Central memory CD8-positive, alpha-beta T cell (primary cell): Measurements from ENCODE around the gene DFFB.

ENCODE experiments used
- ATAC-seq: fragments of 150-1000 bp; cut with Tn5 transposase; replicated peaks from 2 replicates; pipeline ENCODE4 v1.10.0; 2022; ENCODE audit warnings: mild to moderate bottlenecking, moderate FRiP score, moderate number of reproducible peaks; ENCODE audit not compliant: poor library complexity, severe bottlenecking; ENCODE audit errors: extremely low read depth
- DNase-seq, 2 donors: peaks; one replicate each; pipeline ENCODE4 v3.0.0; 2021; ENCODE audit warnings: low spot score in 2 of 2
- H3K27ac Mint-ChIP-seq: one replicate; pipeline ENCODE4 v1.8.0; 2022; ENCODE audit warnings: low read depth, mild to moderate bottlenecking, moderate library complexity, mixed read lengths
- H3K27me3 Mint-ChIP-seq: one replicate; pipeline ENCODE4 v1.8.0; 2022; ENCODE audit warnings: mixed read lengths
- H3K36me3 Mint-ChIP-seq: one replicate; pipeline ENCODE4 v1.8.0; 2022; ENCODE audit warnings: mild to moderate bottlenecking, moderate library complexity, mixed read lengths; ENCODE audit not compliant: insufficient read depth
- H3K4me1 Mint-ChIP-seq: one replicate; pipeline ENCODE4 v1.8.0; 2022; ENCODE audit warnings: mixed read lengths
- H3K4me3 Mint-ChIP-seq: one replicate; pipeline ENCODE4 v1.8.0; 2022; ENCODE audit warnings: mild to moderate bottlenecking, moderate library complexity, mixed read lengths
- H3K9me3 Mint-ChIP-seq: one replicate; pipeline ENCODE4 v1.8.0; 2022; ENCODE audit warnings: mixed read lengths

DFFB gene

GRCh38 chr1:3924186-3924824 is 67.0 kb downstream of the DFFB start:
- H3K27me3 Mint-ChIP-seq: no peaks in the 10 kb centered on the region
- no peaks in the 10 kb centered on the region for H3K36me3 Mint-ChIP-seq
- H3K9me3 Mint-ChIP-seq: no peaks in the 10 kb centered on the region
- ATAC-seq (no peak), DNase-seq (no peak)
- H3K4me3 Mint-ChIP-seq: no peak overlapping the region
- no peaks in the 10 kb centered on the region for H3K4me1 Mint-ChIP-seq
- H3K27ac Mint-ChIP-seq: no peak overlapping the region

- Mint-ChIP-seq H3K27me3 (no peaks in the 10 kb centered on the region), H3K4me3 (no peak overlapping the region), H3K36me3 (peaks cover 2% of the 10 kb centered on the region), H3K9me3 (no peaks in the 10 kb centered on the region), H3K27ac (no peak overlapping the region), H3K4me1 (no peaks in the 10 kb centered on the region)
- no peak for ATAC-seq
- DNase-seq: no peak
Measured at GRCh38 chr1:3924825-3925220, 67.5 kb downstream of the DFFB start.

- DNase-seq (no peak), ATAC-seq (no peak)
- Mint-ChIP-seq H3K36me3 (peaks cover 2% of the 10 kb centered on the region), H3K4me3 (no peak overlapping the region), H3K9me3 (peaks cover 3% of the 10 kb centered on the region), H3K27me3 (no peaks in the 10 kb centered on the region), H3K27ac (no peak overlapping the region), H3K4me1 (no peaks in the 10 kb centered on the region)
Measured at GRCh38 chr1:3925256-3925655, 68.0 kb downstream of the DFFB start.

GRCh38 chr1:3925762-3926161 is 68.5 kb downstream of the DFFB start:
- Mint-ChIP-seq H3K4me3 (no peak overlapping the region), H3K27me3 (no peaks in the 10 kb centered on the region), H3K36me3 (peaks cover 2% of the 10 kb centered on the region), H3K27ac (no peak overlapping the region), H3K9me3 (peaks cover 8% of the 10 kb centered on the region), H3K4me1 (no peaks in the 10 kb centered on the region)
- ATAC-seq (no peak), DNase-seq (no peak)

- no peaks in the 10 kb centered on the region for H3K27me3 Mint-ChIP-seq
- H3K9me3 Mint-ChIP-seq: peaks cover 8% of the 10 kb centered on the region
- no peaks in the 10 kb centered on the region for H3K4me1 Mint-ChIP-seq
- H3K4me3 Mint-ChIP-seq: no peak overlapping the region
- no peak overlapping the region for H3K27ac Mint-ChIP-seq
- DNase-seq: no peak
- H3K36me3 Mint-ChIP-seq: peaks cover 2% of the 10 kb centered on the region
- no peak for ATAC-seq
Measured at GRCh38 chr1:3926956-3927355, 69.7 kb downstream of the DFFB start.

GRCh38 chr1:3928586-3928985 is 71.3 kb downstream of the DFFB start:
- Mint-ChIP-seq H3K9me3 (peaks cover 8% of the 10 kb centered on the region), H3K4me1 (no peaks in the 10 kb centered on the region), H3K27ac (no peak overlapping the region), H3K4me3 (no peak overlapping the region), H3K36me3 (peaks cover 2% of the 10 kb centered on the region), H3K27me3 (no peaks in the 10 kb centered on the region)
- ATAC-seq (no peak), DNase-seq (no peak)

GRCh38 chr1:3929126-3929525 is 71.8 kb downstream of the DFFB start:
- no peak overlapping the region for H3K4me3 Mint-ChIP-seq
- H3K27ac Mint-ChIP-seq: no peak overlapping the region
- H3K27me3 Mint-ChIP-seq: peaks cover 3% of the 10 kb centered on the region
- H3K36me3 Mint-ChIP-seq: peaks cover 2% of the 10 kb centered on the region
- H3K4me1 Mint-ChIP-seq: no peaks in the 10 kb centered on the region
- peaks cover 8% of the 10 kb centered on the region for H3K9me3 Mint-ChIP-seq
- DNase-seq (no peak), ATAC-seq (no peak)

- no peak for ATAC-seq
- peaks cover 8% of the 10 kb centered on the region for H3K9me3 Mint-ChIP-seq
- DNase-seq: no peak
- H3K27ac Mint-ChIP-seq: peak overlapping the region; percentile 7
- no peaks in the 10 kb centered on the region for H3K4me1 Mint-ChIP-seq
- H3K27me3 Mint-ChIP-seq: peaks cover 10% of the 10 kb centered on the region
- no peak overlapping the region for H3K4me3 Mint-ChIP-seq
- H3K36me3 Mint-ChIP-seq: peaks cover 2% of the 10 kb centered on the region
Measured at GRCh38 chr1:3930301-3931006, 73.2 kb downstream of the DFFB start.

GRCh38 chr1:3931007-3931912 is 74.0 kb downstream of the DFFB start:
- Mint-ChIP-seq H3K9me3 (peaks cover 8% of the 10 kb centered on the region), H3K4me3 (no peak overlapping the region), H3K27ac (no peak overlapping the region), H3K27me3 (peaks cover 10% of the 10 kb centered on the region), H3K4me1 (no peaks in the 10 kb centered on the region), H3K36me3 (peaks cover 2% of the 10 kb centered on the region)
- no peak for ATAC-seq
- no peak for DNase-seq

GRCh38 chr1:3932156-3932919 is 75.1 kb downstream of the DFFB start:
- Mint-ChIP-seq H3K9me3 (peaks cover 8% of the 10 kb centered on the region), H3K4me1 (no peaks in the 10 kb centered on the region), H3K27me3 (peaks cover 10% of the 10 kb centered on the region), H3K36me3 (peaks cover 2% of the 10 kb centered on the region), H3K4me3 (no peak overlapping the region), H3K27ac (no peak overlapping the region)
- ATAC-seq (no peak), DNase-seq (no peak)
